ENCODE data around the gene SLC25A36.
"Not testable (repeated sequence)": the region's sequence is repeated elsewhere in the genome, so short reads cannot be mapped to it uniquely, and the experiment has no call there.

Gene SLC25A36

GRCh38 chr3:140987792-140988191, 46.2 kb downstream of the SLC25A36 start:
- in situ Hi-C loops (cut with MboI; ENCODE audit: low sequenced_read_pairs): not testable (repeated sequence)

- in situ Hi-C loops (cut with MboI; ENCODE audit: low sequenced_read_pairs): no loop called here
These were observed 52.7 kb downstream of the SLC25A36 start for GRCh38 chr3:140994316-140994715.

- in situ Hi-C loops (cut with MboI; ENCODE audit: low sequenced_read_pairs): not testable (repeated sequence)
These were observed 53.2 kb downstream of the SLC25A36 start for GRCh38 chr3:140994861-140995260.

- in situ Hi-C loops (cut with MboI; ENCODE audit: low sequenced_read_pairs): no loop called here
These were observed 54.2 kb downstream of the SLC25A36 start for GRCh38 chr3:140995881-140996280.

GRCh38 chr3:141000027-141000663, 58.5 kb downstream of the SLC25A36 start:
- in situ Hi-C loops (cut with MboI; ENCODE audit: low sequenced_read_pairs): loop anchor here (10.0 kb wide), 1 partner anchor 195 kb away; no protein-coding TSS in a partner anchor

- in situ Hi-C loops (cut with MboI; ENCODE audit: low sequenced_read_pairs): loop anchor here (10.0 kb wide), 1 partner anchor 194 kb away; no protein-coding TSS in a partner anchor
These were observed 59.0 kb downstream of the SLC25A36 start for GRCh38 chr3:141000686-141001085.

GRCh38 chr3:141006344-141006743, 64.7 kb downstream of the SLC25A36 start:
- in situ Hi-C loops (cut with MboI; ENCODE audit: low sequenced_read_pairs): loop anchor here (10.0 kb wide), 1 partner anchor 188 kb away; no protein-coding TSS in a partner anchor

GRCh38 chr3:141009496-141009895, 67.9 kb downstream of the SLC25A36 start:
- in situ Hi-C loops (cut with MboI; ENCODE audit: low sequenced_read_pairs): loop anchor here (10.0 kb wide), 1 partner anchor 185 kb away; no protein-coding TSS in a partner anchor

- in situ Hi-C loops (cut with MboI; ENCODE audit: low sequenced_read_pairs): no loop called here
These were observed 69.8 kb downstream of the SLC25A36 start for GRCh38 chr3:141011232-141011996.

- in situ Hi-C loops (cut with MboI; ENCODE audit: low sequenced_read_pairs): no loop called here
These were observed 70.3 kb downstream of the SLC25A36 start for GRCh38 chr3:141011997-141012262.

- in situ Hi-C loops (cut with MboI; ENCODE audit: low sequenced_read_pairs): no loop called here
These were observed 70.9 kb downstream of the SLC25A36 start for GRCh38 chr3:141012571-141012970.

GRCh38 chr3:141015481-141015880, 73.8 kb downstream of the SLC25A36 start:
- in situ Hi-C loops (cut with MboI; ENCODE audit: low sequenced_read_pairs): no loop called here

- in situ Hi-C loops (cut with MboI; ENCODE audit: low sequenced_read_pairs): not testable (repeated sequence)
These were observed 76.0 kb downstream of the SLC25A36 start for GRCh38 chr3:141017366-141018322.

- in situ Hi-C loops (cut with MboI; ENCODE audit: low sequenced_read_pairs): no loop called here
These were observed 77.6 kb downstream of the SLC25A36 start for GRCh38 chr3:141019244-141019643.

- in situ Hi-C loops (cut with MboI; ENCODE audit: low sequenced_read_pairs): no loop called here
These were observed 78.7 kb downstream of the SLC25A36 start for GRCh38 chr3:141020143-141020830.

- in situ Hi-C loops (cut with MboI; ENCODE audit: low sequenced_read_pairs): no loop called here
These were observed 79.6 kb downstream of the SLC25A36 start for GRCh38 chr3:141021261-141021660.
